ENCODE results near the gene PFKP. TPM values are rescaled to one million over a fixed set of nuclear protein-coding genes. Genes with fewer than 3 reads are reported as not detected.
A peak's percentile ranks its signal among the peaks of the same experiment; 100 is the strongest.

Gene PFKP
- total RNA-seq, 4 donors from 2014 or later, result 64.3 to 261 (median 107) TPM

DNA sequence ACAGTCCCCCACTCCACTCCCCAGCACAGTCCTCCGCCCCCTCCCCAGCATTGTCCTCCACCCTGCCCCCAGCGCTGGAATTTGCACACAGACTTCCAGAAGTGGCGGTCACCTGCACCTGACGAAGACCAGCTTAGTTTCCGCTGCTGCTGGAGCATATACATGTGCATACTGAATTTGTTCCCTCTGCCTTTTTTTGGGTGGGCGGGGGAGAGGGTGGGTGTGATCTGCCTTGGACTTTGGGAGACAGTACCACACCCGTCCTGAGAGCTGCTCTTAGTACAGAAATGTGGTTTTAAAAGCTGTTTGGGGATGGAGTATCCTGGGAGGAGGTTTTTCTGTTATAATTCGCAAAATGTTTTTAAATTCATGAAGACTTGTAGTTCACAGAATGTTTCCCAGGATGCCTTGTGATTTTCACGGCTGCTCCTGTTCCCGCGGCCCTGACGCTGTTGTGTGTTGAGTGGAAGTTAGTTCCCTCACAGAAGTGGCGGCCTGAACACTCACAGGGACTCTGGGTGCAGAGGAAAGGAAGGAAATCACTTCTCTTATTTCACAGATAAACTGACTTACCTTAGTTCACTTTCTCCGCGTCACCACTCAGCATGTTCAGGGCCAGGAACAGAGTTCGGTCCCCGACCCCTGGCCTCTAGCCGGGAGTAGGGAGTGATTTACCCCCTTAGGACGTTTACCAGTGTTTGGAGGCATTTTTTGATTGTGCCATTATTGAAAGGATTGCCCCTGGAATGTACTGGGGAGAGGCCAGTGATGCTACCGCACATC lies 18.6 kb downstream of the PFKP start:
- H3K27ac ChIP-seq, result peak overlapping the region in 2 of 4 donors; percentile 11 to 60
- no peaks in the 10 kb centered on the region for H3K9me3 ChIP-seq
- ATAC-seq, result no peak
- 60 to 71% methylated on average over 3 to 13 of the region's 20 CpGs for WGBS, 2 donors (ENCODE audit: low coverage in 1 of 2)
- TF ChIP-seq, protein P1, sequence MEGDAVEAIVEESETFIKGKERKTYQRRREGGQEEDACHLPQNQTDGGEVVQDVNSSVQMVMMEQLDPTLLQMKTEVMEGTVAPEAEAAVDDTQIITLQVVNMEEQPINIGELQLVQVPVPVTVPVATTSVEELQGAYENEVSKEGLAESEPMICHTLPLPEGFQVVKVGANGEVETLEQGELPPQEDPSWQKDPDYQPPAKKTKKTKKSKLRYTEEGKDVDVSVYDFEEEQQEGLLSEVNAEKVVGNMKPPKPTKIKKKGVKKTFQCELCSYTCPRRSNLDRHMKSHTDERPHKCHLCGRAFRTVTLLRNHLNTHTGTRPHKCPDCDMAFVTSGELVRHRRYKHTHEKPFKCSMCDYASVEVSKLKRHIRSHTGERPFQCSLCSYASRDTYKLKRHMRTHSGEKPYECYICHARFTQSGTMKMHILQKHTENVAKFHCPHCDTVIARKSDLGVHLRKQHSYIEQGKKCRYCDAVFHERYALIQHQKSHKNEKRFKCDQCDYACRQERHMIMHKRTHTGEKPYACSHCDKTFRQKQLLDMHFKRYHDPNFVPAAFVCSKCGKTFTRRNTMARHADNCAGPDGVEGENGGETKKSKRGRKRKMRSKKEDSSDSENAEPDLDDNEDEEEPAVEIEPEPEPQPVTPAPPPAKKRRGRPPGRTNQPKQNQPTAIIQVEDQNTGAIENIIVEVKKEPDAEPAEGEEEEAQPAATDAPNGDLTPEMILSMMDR (IDR thresholded peaks at IDR 0.05), result no peak
- TF ChIP-seq EP300 (IDR thresholded peaks at IDR 0.05) (no peak), POLR2A (IDR thresholded peaks at IDR 0.05) (no peak), POLR2AphosphoS5 (IDR thresholded peaks at IDR 0.05) (no peak)
- no peaks in the 10 kb centered on the region for H3K27me3 ChIP-seq
- peaks cover 4 to 15% (median 5%) of the 10 kb centered on the region in 3 donors for H3K4me1 ChIP-seq
- no peak overlapping the region for H3K4me3 ChIP-seq
- H3K36me3 ChIP-seq, result peaks cover 0 to 22% of the 10 kb centered on the region in 2 donors

DNA sequence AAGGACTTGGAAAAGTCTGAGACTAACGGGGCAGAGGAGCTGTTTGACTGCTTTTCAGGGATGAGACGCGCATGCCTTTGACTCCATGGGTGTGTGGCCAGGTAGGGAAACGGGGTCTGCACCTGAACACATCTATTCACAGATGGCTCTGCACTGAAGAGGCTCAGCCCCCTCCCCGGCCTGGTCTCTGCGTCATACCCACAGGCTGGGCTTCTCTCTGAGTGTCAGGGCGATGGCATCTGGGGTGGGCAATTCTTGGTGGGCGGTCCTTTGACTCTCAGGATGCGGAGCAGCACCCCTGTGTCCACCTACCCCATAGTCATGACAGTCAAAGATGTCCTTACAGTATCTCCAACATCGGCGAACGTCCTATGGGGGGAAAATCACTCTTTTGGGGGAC lies 23.0 kb downstream of the PFKP start:
- no peak overlapping the region for H3K4me3 ChIP-seq
- no peak for ATAC-seq
- WGBS, 2 donors (ENCODE audit: low coverage in 1 of 2), result 63% methylated on average over 5 of the region's 12 CpGs; no CpG with 5 or more reads in 1 of the 2 donors
- peak overlapping the region; percentile 70 to 88 (median 72) for H3K27ac ChIP-seq
- H3K36me3 ChIP-seq, result no peaks in the 10 kb centered on the region
- H3K27me3 ChIP-seq, result no peaks in the 10 kb centered on the region
- H3K9me3 ChIP-seq, result no peaks in the 10 kb centered on the region
- peaks cover 8 to 42% (median 21%) of the 10 kb centered on the region in 3 donors for H3K4me1 ChIP-seq
- TF ChIP-seq EP300 (IDR thresholded peaks at IDR 0.05) (no peak), POLR2AphosphoS5 (IDR thresholded peaks at IDR 0.05) (no peak)

DNA sequence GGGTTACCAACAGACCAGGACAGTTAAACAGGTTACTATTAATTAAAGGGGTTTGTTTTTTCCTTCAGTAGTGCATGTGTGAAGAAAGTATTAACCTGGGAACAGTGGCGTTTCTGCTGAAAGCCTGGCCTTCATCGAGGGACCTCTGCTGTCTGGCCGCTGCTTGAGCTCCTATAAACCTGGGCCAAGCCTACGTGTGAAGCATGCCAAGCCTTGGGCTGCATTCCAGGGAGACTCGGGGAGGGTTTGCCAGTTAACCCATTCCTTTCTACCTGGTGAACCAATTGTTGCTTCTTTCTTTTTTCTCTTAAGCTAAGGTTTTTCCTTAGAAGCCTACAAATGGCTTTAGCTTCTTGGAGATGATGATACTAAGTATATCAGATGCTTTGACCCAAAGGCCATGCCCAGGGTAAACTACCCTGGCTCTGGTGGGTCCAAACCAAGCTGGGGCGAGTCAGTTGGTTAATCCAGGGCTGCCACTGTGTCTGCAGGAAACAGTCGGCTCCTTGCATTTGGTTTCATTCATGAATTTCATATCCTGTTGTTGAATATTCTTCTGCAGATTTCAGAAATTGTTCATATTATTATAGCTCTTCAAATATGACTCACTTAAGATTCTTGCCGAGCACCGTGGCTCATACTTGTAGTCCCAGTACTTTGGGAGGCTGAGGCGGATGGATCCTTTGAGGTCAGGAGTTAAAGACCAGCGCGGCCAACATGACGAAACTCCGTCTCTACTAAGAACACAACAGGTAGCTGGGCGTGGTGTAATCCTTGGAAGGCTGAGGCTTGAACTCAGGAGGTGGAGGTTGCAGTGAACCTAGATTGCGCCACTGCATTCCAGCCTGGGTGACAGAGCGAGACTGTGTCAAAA lies 23.8 kb downstream of the PFKP start:
- Histone ChIP-seq H3K9me3 (no peaks in the 10 kb centered on the region), H3K36me3 (no peaks in the 10 kb centered on the region), H3K4me1 (peaks cover 11 to 44% (median 25%) of the 10 kb centered on the region in 3 donors), H3K27me3 (no peaks in the 10 kb centered on the region), H3K27ac (peak overlapping the region; percentile 70 to 88 (median 72)), H3K4me3 (no peak overlapping the region)
- TF ChIP-seq POLR2AphosphoS5 (IDR thresholded peaks at IDR 0.05) (peak; percentile 72), POLR2A (IDR thresholded peaks at IDR 0.05) (no peak), EP300 (IDR thresholded peaks at IDR 0.05) (no peak)
- TF ChIP-seq, protein P1 (IDR thresholded peaks at IDR 0.05), result peak in 1 of 4 experiments; percentile 19
- ATAC-seq, result peak; percentile 24
- 31 to 48% methylated on average over 11 to 13 of the region's 17 CpGs for WGBS, 2 donors (ENCODE audit: low coverage in 1 of 2)

DNA sequence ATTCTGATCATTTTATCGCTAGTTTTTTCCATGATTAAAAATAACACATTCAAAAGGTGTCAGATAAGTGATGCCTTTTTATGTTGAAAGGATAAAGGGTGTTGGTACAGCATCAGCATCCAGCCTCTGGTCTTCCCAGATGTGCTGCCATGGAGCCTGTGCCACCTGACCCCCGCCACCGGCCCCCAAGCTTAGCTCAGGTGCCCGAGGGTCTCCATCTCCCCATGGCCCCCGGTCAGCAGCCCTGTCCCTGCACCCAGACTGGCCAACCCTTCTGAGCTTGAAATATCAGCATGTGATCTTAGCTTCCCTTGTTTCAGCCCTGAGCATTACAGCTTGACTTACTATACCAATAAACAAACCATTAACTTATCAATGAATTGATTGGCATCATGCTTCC lies 24.6 kb downstream of the PFKP start:
- Histone ChIP-seq H3K27ac (peak overlapping the region in 1 of 4 donors; percentile 88), H3K36me3 (no peaks in the 10 kb centered on the region), H3K4me1 (peaks cover 15 to 52% (median 31%) of the 10 kb centered on the region in 3 donors), H3K27me3 (no peaks in the 10 kb centered on the region), H3K4me3 (no peak overlapping the region), H3K9me3 (no peaks in the 10 kb centered on the region)
- no peak for ATAC-seq
- no peak for TF ChIP-seq EP300 (IDR thresholded peaks at IDR 0.05)
- TF ChIP-seq, protein P1 (IDR thresholded peaks at IDR 0.05), result no peak
- TF ChIP-seq POLR2AphosphoS5 (IDR thresholded peaks at IDR 0.05), result no peak
- TF ChIP-seq POLR2A (IDR thresholded peaks at IDR 0.05), result no peak
- 62 to 80% methylated on average over 1 to 4 of the region's 5 CpGs for WGBS, 2 donors (ENCODE audit: low coverage in 1 of 2)

DNA sequence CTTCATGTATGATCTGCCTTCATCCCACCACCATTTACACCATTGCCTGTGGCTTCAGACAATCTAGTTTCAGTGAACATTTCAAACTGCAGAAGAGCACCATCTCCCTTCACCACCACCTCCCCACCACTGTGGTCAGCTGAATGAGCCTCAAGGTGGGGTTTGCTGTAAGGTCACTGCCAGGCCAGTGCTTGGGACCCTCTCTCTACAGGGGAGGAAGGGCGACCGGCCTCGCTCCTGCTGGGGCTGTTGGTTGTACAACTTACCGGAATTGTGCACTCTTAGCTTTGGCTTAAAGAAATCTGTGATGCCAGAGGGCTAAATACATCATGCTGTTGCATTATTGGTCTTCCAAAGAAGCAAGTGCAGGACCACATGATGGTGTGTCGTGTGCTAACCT lies 26.6 kb downstream of the PFKP start:
- ATAC-seq, result no peak

More for the DNA sequence above, 26.6 kb downstream of the PFKP start:
- Histone ChIP-seq H3K4me3 (no peak overlapping the region), H3K9me3 (no peaks in the 10 kb centered on the region), H3K36me3 (peaks cover 0 to 3% of the 10 kb centered on the region in 2 donors), H3K27ac (peak overlapping the region in 3 of 4 donors; percentile 79 to 88 (median 83)), H3K27me3 (no peaks in the 10 kb centered on the region), H3K4me1 (peaks cover 15 to 61% (median 31%) of the 10 kb centered on the region in 3 donors)
- 77 to 85% methylated on average over 2 to 4 of the region's 5 CpGs for WGBS, 2 donors (ENCODE audit: low coverage in 1 of 2)
- TF ChIP-seq POLR2AphosphoS5 (IDR thresholded peaks at IDR 0.05) (no peak), EP300 (IDR thresholded peaks at IDR 0.05) (no peak), POLR2A (IDR thresholded peaks at IDR 0.05) (no peak)
- TF ChIP-seq, protein P1 (IDR thresholded peaks at IDR 0.05), result no peak
